Hair follicular keratinocyte (primary cell): ENCODE results near the gene HHIP. TPM values are rescaled to one million over a fixed set of nuclear protein-coding genes. Genes with fewer than 3 reads are reported as not detected.

ENCODE experiments used
- total RNA-seq: library from RNA; depleted of rRNA; stranded (reverse); fragments of >200 nt; gene quantifications from 2 replicates; pipeline ENCODE4 v1.2.3, GENCODE V29; 2015

HHIP gene, protein sequence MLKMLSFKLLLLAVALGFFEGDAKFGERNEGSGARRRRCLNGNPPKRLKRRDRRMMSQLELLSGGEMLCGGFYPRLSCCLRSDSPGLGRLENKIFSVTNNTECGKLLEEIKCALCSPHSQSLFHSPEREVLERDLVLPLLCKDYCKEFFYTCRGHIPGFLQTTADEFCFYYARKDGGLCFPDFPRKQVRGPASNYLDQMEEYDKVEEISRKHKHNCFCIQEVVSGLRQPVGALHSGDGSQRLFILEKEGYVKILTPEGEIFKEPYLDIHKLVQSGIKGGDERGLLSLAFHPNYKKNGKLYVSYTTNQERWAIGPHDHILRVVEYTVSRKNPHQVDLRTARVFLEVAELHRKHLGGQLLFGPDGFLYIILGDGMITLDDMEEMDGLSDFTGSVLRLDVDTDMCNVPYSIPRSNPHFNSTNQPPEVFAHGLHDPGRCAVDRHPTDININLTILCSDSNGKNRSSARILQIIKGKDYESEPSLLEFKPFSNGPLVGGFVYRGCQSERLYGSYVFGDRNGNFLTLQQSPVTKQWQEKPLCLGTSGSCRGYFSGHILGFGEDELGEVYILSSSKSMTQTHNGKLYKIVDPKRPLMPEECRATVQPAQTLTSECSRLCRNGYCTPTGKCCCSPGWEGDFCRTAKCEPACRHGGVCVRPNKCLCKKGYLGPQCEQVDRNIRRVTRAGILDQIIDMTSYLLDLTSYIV
- under 0.01 TPM in 1 of 2 replicates, not detected in the other for total RNA-seq

DNA sequence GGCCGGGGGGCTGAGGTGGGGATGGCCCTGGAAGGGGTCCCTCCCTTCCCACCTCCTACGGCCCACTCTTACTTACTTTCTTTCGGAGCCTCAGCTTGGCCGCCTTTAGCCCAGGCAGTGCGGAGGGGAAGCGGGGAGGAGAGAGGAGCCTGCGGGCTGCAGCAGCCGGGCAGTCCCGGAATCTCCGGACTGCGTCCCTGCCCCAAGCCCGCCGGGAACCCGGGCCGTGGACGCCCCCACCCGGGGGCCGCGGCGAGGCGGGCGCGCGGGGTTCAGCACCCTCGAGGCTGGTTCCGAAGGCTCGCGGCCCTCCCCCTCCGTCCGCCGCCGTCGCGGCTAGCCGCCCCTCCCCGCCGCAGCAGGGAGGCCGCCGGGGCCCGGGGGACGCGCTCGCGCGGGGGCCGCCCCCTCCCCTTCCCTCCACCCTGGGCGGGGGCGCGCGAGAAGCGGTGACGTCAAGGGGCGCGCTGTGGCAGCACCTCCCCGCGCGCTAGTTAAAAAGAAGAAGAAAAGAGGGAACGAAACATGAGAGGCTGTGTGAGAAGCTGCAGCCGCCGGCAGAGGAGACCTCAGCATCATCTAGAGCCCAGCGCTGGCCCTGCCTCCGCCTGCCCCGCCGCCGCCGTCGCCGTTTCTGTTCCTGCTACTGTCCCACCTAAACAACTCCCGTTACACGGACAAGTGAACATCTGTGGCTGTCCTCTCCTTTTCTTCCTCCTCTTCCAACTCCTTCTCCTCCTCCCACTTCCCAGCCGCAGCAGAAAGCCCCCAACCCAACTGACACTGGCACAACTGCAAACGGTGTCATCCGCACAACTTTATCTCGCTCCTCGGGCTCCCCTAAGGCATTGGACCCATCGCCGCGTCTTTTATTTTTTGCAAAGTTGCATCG lies at the start of gene HHIP:
TSS of gene HHIP (plus strand) at position 526 of the 892 bp plus-strand sequence. CDS start 520 bp downstream, outside the sequence.

